Stimulated activated CD4-positive, alpha-beta T cell treated with anti-CD3 and anti-CD28 coated beads, Interleukin-4, amount 100 ng/mL, for 48 hours (primary cell): Measurements from ENCODE around the gene TMEM63B.
"Not testable (repeated sequence)": the region's sequence is repeated elsewhere in the genome, so short reads cannot be mapped to it uniquely, and the experiment has no call there.

Experiments
- DNase-seq, 2 donors: peaks; one replicate each; pipeline ENCODE4 v3.0.0-alpha.2; 2020; ENCODE audit warnings: low read depth in 2 of 2

TMEM63B gene

DNA sequence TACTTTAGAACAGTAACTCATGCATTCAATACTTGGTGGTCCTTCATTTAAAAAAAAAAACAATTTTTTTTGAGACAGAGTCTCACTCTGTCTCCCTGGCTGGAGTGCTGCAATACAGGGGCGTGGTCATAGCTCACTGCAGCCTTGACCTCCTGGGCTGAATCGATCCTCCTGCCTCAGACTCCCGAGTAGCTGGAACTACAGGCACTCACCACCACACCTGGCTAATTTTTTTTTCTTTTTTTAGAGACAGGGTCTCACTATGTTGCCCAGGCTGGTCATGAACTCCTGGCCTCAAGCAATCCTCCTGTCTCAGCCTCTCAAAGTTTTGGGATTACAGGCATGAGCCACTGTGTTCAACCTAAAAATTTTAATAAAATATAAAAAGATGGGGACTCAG, 17.2 kb downstream of the TMEM63B start:
- DNase-seq = not testable (repeated sequence)

DNA sequence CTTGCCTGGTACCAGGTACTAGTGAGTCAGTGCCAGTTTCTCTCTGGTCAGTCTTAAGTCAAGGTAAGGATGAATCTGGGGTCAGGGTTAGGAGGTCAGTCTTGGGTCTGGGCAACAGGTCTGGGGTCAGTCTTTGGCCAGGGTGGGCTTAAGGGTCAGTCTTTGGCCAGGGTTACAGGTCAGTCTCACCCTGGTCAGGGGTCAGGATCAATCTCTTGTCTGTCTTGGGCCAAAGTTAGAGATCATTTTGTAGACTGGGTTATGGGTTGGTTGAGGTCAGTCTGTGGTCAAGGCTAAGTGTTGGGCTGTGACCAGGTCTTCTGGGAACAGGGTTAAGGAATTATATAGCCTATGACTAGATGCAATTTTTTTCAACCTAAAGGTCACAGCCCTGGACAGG, 18.5 kb downstream of the TMEM63B start:
- no peak for DNase-seq

DNA sequence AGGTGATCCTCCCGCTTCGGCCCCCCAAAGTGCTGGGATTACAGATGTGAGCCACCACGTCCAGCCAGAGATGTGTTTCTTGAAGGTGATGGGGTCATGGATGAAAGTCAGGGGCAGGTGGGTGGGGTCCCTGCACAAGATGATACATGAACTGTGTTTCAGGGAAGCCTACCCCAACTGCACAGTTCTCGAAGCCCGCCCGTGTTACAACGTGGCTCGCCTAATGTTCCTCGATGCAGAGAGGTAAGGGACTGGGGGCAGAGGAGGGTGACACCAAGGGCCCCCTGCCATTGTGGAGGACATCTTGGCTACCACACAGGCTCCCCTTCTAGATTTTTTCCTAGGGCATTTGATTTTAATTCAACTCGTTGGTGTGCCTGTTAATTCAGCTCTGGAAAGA, 19.3 kb downstream of the TMEM63B start:
- DNase-seq = no peak

DNA sequence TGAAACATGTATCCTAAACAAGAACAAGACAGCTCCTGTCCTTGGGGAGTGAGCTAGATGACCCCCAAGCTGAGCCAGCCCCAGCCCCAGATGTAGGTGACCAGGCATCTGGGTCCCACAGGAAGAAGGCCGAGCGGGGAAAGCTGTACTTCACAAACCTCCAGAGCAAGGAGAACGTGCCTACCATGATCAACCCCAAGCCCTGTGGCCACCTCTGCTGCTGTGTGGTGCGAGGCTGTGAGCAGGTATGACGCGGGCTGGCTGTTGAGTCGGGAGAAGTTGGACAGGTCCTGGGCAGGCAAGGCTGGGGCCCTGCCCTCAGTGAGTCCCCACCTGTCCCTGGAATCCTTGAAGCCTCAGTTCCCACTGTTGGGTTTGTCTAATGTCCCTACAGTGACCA, 19.9 kb downstream of the TMEM63B start:
- no peak for DNase-seq

DNA sequence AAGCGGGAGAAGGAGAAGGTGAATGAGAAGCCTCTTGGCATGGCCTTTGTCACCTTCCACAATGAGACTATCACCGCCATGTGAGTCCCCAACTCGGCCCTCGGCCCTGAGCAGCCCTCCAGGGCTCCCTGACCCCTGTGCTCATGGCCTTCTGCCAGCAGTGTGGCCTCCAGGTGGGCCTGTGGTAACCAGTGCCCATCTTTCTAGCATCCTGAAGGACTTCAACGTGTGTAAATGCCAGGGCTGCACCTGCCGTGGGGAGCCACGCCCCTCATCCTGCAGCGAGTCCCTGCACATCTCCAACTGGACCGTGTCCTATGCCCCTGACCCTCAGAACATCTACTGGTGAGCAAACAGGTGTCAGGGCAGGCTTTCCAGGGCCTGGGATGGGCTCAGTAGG, 21.0 kb downstream of the TMEM63B start:
- DNase-seq = no peak

DNA sequence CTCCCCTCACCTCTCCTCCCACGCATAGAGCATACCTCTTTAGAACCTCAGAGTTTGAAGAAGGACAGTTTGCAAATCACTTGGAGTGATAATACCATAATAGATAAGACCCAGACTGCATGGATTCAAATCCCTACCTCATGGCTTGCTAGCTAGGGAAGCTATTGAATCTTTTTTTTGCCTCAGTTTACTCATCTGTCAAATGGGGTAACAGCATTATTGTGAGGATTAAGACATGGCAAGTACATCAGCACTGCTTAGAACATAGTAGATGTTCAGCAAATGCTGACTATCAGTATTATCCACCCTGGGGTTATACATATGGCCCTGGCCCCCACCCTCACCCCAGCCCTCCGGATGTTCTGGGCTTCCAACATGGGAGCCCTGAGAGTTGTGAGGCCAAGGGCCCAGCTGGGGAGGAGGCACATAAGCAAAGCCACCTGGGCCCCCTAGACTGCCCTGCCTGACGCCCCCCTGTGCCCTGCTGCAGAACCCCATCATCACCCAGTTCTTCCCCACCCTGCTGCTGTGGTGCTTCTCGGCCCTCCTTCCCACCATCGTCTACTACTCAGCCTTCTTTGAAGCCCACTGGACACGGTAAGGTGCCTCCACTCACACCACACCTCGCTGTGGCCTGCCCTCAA, 22.1 kb downstream of the TMEM63B start:
- DNase-seq = no peak

DNA sequence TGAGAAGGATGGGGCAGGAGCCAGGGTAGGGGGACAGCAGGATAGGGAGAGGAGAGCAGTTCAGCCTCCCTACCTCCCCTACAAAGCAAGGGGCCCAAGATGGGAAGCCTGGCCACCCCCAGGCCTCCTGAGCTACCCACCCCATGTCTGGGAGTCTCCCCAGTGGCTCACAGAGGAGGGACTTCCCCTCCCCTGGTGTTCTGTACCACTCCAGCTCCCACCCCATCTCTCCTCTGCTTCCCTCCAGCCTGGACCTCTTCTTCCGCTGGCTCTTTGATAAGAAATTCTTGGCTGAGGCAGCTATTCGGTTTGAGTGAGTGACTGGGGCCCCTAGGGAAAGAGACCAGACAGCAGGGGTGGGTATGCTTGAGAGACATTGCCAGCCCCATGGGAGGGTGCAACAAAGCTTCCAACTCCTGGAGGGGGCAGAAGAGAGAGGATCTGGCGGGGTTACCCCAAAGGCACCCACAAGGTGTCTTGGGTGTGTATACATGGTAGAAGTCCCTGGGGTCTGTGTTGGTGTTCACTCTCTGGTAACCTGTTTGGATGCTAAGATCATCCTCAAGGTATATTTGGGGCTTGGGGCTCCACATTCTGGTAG, 23.1 kb downstream of the TMEM63B start:
- DNase-seq = no peak

DNA sequence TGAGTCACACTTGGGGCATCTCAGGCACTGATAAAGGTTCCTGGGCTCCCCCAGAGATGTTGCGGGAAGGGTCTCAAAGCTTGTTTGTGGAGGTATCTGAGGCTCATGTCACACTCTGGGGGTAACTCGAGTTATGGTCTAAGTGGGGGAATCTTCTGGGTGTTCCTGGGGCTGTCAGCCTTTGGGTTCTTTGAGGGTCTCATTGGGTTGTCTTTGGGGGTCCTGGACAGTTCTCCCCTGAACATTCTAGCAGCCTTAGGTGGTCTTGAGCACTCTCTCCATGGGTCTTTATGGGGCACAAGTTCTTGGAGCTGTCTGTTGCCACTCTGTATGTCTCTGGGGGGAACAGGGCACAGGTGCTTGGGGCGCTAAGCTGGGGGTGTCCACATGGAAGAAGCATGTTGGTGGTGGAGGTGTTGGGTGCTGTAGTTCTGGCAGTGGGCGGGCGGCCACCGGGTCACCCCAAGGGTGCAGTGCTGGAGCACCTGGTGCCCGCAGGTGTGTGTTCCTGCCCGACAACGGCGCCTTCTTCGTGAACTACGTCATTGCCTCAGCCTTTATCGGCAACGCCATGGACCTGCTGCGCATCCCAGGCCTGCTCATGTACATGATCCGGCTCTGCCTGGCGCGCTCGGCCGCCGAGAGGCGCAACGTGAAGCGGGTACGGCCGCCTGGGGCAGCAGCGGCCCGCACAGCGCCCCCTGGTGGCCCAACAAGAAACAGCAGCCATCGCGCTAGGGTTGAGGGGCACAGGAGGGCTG, 24.2 kb downstream of the TMEM63B start:
- peak; percentile 70 to 83 for DNase-seq

DNA sequence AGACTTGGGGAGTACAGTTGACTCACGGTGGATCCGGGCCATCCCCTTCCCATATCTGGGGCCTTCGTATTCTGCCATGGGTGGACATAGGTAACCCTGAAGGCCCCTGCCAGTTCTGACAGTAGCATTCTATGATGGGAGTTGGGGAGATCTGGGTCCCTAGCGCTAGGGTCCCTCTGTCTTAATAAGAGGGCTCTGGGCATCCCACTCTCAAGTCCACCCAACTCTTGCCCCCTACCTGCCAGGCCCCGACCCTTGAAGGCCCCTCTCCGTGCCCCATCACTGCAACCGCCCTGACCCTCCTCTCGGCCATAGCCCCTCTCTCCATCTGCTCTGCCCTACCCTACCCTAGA, 24.7 kb downstream of the TMEM63B start:
- DNase-seq = no peak

DNA sequence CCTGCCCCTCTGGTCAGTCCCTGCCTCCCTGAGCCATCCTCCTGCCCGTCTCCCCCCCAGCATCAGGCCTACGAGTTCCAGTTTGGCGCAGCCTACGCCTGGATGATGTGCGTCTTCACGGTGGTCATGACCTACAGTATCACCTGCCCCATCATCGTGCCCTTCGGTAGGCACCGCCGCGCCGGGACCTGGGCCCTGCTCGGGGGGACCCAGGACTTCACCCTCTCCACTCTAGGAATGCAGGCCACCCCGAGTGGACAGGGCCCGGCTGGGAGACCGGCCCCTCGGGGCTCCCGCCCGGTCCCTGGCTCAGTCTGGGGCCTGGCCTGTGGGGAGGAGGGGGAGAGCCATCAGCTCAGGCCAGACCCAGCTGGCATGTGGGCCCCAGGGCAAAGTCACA, 25.2 kb downstream of the TMEM63B start:
- no peak for DNase-seq

DNA sequence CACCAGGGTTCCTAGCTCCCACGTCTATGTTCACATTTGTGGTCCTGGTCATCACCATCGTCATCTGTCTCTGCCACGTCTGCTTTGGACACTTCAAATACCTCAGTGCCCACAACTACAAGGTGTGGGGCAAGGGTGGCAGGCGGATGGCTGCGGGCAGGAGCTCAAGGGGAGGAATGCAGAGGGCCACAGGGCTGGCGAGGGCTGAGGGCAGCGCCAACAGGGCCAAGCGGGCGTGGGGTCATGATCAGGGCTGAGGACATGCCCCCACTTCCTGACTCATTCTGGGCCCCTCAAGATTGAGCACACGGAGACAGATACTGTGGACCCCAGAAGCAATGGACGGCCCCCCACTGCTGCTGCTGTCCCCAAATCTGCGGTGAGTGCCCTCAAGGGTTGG, 26.7 kb downstream of the TMEM63B start:
- DNase-seq = no peak

DNA sequence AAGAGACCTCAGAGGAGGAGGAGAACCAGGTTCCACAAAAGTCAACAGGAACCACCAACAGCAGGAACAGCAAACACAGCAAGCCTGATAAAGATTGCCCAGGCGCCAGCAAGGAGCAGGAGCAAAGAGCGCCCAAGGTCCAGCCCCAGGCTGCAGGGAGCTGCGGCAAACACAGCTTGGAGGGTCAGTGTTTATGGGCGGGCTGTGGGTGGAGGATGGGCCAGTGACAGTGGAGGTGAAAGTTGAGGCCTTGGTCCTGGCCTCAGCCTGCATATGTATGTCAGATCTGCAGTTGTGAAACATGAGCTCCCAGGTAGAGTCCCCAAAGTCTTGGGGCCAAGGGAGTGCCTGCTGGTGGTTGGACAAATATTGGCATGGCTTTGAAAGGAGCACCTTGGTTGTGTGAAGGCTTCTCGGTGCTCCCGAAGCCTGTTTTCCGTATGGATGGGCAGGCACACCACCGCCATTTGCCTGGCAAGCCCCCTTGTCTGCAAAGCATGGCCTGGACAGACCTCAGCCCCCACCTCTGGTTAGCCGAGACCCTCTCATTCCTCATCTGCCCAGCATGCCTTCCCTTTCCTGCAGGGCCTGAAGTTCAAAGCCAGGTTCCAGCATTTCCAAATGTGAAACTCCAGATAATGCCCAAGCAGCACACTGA, 29.3 kb downstream of the TMEM63B start:
- DNase-seq = no peak

DNA sequence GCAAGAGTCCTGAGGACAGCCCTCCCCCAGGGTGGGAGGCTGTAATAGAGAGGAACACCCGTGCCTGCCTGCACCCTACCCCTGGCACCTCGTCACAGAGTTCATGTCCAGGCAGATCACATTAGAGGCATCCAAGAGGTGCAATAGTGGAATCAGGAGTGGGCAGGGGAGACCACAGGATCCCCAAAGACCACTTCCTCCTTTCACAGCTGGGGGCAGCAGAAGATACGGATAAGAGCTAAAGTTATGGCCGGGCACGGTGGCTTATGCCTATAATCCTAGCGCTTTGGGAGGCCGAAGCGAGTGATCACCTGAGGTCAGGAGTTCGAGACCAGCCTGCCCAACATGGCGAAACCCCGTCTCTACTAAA, 29.8 kb downstream of the TMEM63B start:
- no peak for DNase-seq

DNA sequence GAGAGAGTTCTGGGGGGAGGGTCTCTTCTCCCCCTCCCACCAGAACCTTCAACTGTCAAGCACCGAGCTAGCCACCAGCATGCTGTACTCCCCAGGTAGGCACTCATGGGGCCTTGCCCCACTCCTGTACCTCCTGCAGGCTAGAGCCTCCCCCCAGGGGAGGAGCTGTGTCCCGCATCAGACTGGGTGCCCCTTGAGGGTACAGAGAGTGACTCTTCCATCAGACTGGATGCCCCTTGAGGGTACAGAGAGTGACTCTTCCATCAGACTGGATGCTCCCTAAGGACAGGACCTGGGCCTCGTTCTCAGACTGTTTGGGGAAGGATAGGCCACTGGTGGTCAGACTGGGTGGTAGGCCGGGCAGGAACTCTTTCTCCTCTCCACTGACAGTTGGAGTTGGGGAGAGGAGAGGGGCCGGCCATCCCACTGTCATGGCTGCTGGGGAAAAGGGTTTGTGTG, 31.4 kb downstream of the TMEM63B start, which contains the start of gene CAPN11:
Gene CAPN11, plus strand, starts transcription at position 51 of the 459 bp plus-strand sequence. Its CDS starts 29 bp downstream, at position 80.
- no peak for DNase-seq

DNA sequence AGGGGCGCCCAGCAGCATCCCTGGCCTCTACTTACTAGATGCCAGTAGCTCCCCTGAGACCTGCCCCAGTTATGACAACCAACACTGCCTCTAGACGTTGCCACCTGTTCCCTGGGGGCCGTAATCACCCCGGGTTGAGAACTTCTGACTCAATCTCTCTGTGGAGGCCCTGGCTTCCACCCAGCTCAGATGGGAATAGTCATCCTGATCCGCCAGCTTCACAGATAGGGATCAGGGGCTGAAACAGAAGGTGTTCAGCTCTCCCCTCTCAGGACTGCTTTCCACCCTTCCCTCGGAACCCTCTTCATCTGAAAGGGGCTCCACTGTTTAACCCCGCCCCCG, 34.6 kb downstream of the TMEM63B start:
- DNase-seq = no peak

DNA sequence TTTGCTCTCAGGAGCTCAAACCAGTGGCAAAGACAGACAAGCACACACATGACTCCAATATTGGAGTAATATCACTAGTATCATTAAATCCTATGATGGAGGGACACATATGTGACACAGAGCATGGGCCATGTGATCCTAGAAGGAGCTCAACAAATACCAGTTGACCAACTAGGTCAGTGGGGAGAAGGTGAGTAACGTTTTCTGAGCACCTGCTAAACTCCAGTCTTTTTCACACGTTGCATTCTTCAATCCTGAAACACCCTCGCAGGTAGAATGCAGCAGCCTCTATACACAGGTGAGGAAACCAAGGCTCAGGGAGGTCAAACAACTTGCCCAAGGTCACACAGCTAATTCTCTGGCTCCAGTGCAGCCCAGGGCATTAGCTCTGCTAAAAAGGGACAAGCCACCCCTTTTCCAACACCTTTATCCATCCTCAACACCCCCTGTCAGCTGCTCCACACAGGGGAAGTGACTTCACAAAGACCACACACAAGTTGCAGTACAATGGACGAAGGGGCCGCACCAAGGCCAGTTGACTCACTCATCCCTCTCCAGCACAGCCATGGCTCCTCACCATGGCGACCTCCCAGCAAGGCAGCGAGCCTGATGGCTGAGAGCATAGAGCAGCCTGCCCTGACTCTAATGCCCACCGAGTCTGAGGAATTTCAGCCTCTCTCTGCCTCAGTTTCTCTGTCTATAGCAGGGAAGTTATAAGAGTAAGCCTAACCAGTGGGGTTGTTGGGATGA, 35.7 kb downstream of the TMEM63B start:
- no peak for DNase-seq

DNA sequence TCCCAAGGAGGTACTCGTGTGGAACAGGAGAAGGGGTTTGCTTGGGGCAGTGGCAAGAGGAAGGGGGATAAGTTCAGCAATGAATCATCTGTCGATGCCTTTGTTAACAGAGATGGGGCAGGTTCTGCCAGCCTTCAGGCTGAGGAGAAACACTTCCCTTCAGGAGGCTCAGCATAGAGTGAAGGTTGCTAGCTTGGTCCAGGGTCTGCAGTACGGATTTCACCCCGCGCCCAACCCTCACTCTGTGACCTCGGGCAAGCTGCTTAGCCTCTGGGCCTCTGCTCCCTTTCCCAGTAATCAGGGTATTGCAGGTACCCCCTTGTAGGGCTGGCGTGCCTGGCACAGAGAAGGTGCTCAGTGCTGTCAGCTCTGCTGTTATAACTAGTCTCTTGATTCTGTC, 38.8 kb downstream of the TMEM63B start:
- no peak for DNase-seq

DNA sequence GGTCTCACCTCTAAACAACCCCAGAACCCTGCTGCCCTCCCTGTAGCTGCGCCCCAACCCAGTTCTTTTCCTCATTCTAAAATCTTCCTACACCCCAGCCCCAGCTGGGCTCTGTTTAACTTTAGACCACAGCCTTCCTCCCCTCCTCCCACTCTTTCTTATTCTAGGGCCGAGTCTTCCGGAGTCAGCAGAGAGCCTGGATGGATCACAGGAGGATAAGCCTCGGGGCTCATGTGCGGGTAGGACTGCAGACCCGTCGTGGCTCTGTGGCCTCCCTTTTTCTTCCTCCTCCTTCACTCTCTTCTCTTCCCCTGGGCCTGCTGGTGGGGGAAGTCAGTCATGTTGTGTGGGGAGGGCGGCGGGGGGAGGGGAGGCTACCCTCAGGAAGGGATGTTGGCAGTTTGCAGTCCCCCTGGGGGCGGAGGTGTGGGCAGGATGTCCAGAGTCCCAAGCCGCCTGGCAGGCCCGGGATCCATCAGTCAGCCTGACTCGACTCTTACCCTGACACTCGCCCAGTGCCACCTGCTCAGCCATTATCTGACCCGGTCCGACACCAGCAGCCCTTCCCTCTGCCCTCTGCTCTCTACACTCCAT, 39.3 kb downstream of the TMEM63B start:
- no peak for DNase-seq

DNA sequence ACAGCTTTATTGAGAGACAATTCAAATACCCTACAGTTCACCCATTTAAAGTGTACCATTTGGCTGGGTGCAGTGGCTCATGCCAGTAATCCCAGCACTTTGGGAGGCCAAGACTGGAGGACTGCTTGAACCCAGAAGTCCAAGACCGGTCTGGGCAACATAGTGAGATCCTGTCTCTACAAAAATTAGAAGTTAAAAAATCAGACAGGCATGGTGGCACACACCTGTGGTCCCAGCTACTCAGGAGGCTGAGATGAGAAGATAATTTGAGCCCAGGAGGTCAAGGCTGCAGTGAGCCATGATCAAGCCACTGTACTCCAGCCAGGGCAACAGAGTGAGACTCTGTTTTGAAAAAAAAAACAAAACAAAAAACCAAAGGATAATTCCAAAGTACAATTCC, 40.2 kb downstream of the TMEM63B start:
- DNase-seq = no peak

DNA sequence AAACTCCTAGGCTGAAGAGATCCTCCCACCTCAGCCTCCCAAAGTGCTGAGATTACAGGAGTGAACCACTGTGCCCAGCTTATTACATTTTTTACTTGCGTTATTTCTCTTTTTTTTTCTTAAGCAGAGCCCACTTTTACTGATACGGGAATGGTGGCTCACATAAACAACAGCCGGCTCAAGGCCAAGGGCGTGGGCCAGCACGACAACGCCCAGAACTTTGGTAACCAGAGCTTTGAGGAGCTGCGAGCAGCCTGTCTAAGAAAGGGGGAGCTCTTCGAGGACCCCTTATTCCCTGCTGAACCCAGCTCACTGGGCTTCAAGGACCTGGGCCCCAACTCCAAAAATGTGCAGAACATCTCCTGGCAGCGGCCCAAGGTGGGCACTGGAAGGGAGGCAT, 41.8 kb downstream of the TMEM63B start:
- no peak for DNase-seq

DNA sequence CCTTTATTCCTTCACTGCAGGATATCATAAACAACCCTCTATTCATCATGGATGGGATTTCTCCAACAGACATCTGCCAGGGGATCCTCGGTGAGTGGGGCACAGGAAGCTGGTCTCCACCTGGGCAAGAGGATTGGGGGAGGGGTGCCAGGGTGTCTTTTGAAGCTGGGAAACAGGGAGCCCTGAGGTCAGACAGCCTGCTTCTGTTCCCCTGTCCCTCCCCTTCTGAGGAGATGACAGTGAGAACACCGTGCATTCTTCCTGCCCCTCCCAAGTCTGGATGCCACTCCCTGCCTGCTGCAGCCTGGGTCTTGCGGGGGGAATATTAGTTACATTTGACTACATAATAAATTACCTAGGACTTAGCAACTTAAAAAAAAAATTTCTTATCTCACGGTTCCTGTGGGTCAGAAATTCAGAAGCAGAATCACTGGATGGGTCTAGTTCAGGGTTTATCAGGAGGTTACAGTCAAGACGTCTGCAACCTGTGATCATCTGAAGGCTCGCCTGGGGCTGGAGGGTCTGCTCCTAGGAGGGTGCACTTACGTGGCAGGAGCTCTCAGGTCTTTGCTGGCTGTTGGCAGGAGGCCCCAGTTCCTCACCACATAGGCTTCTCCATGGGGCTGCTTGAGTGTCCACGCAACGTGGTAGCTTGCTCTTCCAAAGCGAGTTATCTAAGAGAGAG, 42.7 kb downstream of the TMEM63B start:
- DNase-seq = no peak
